Stimulated activated CD8-positive, alpha-beta memory T cell treated with anti-CD3 and anti-CD28 coated beads, Interleukin-4, amount 100 ng/mL, for 1 hour (primary cell): ENCODE data around the gene MINDY3.

Source experiments
- DNase-seq, 2 donors: peaks; one replicate each; pipeline ENCODE4 v3.0.0-alpha.2; 2020; ENCODE audit warnings: low read depth in 2 of 2, low spot score in 1 of 2

The MINDY3 gene

GRCh38 chr10:15739254-15739970, 120.9 kb downstream of the MINDY3 start:
- no peak for DNase-seq

- DNase-seq: no peak
These were observed 121.9 kb downstream of the MINDY3 start for GRCh38 chr10:15738270-15738925.

GRCh38 chr10:15737656-15738055, 122.7 kb downstream of the MINDY3 start:
- no peak for DNase-seq

- DNase-seq: no peak
These were observed 124.5 kb downstream of the MINDY3 start for GRCh38 chr10:15735763-15736162.

- DNase-seq: no peak
These were observed 130.0 kb downstream of the MINDY3 start for GRCh38 chr10:15730341-15730740.

GRCh38 chr10:15729890-15730289, 130.4 kb downstream of the MINDY3 start:
- DNase-seq: no peak
